ENCODE data around the gene TNFAIP8L1. TPM values are rescaled to one million over a fixed set of nuclear protein-coding genes. Genes with fewer than 3 reads are reported as not detected.

Gene TNFAIP8L1
- total RNA-seq, 1 donor from 2014 or later, result 8.9 TPM

DNA sequence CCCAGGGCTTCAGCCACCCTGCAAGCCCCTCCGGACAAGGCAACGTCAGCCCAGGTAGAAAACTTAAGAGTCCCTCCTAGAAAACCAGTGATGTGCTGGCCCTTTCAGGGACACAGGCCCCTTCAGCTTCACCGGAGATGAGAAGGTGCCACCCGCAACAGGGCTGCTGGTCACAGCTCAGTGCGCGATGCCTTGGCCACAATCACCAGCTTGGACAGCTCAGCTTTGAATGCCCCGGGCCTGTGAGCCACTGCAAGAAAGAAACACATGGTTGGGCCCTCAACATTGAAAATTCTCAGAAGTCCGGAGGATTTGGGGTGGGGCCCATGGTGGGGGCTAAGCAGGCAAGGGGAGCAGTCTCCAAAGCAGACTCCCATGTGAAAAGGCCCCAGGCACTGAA, 18.5 kb downstream of the TNFAIP8L1 start:
- Mint-ChIP-seq H3K4me3 (no peak overlapping the region), H3K36me3 (peaks cover 14% of the 10 kb centered on the region), H3K4me1 (ENCODE audit: unreplicated experiment) (peaks cover 9% of the 10 kb centered on the region), H3K27ac (no peak overlapping the region), H3K27me3 (no peaks in the 10 kb centered on the region), H3K9me3 (no peaks in the 10 kb centered on the region)
- DNase-seq (ENCODE audit: extremely low spot score, unreplicated experiment), result no peak
- TF ChIP-seq, protein P1, sequence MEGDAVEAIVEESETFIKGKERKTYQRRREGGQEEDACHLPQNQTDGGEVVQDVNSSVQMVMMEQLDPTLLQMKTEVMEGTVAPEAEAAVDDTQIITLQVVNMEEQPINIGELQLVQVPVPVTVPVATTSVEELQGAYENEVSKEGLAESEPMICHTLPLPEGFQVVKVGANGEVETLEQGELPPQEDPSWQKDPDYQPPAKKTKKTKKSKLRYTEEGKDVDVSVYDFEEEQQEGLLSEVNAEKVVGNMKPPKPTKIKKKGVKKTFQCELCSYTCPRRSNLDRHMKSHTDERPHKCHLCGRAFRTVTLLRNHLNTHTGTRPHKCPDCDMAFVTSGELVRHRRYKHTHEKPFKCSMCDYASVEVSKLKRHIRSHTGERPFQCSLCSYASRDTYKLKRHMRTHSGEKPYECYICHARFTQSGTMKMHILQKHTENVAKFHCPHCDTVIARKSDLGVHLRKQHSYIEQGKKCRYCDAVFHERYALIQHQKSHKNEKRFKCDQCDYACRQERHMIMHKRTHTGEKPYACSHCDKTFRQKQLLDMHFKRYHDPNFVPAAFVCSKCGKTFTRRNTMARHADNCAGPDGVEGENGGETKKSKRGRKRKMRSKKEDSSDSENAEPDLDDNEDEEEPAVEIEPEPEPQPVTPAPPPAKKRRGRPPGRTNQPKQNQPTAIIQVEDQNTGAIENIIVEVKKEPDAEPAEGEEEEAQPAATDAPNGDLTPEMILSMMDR (conservative IDR thresholded peaks at IDR 0.05), result no peak

DNA sequence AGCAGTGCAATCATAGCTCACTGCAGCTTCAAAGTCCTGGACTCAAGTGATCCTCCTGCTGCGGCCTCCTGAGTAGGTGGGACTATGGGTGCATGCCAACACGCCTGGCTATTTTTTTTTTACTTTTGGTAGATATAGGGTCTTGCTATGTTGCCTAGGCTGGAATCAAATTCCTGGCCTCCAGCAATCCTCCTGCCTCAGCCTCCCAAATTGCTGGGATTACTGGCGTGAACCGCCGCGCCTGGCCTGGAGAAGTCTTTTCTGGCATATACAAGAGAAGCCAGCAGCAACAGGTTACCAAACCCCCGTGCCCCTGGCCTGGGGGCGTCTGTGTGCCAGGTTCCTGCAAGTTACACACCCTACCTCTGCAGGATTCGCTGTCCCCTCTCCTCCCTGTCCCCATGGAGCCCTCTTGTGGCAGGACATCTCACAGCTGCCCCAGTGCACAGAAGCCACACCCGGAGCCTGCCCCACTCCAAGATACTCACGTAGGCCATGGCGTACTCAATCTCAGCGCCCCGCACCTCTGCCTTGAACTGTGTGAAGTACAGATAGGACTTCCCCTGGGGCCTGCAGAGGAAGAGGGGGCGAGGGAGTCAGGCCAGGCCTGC, 21.0 kb downstream of the TNFAIP8L1 start:
- no peak for DNase-seq (ENCODE audit: extremely low spot score, unreplicated experiment)
- no peak overlapping the region for H3K27ac Mint-ChIP-seq
- H3K4me1 Mint-ChIP-seq (ENCODE audit: unreplicated experiment), result no peaks in the 10 kb centered on the region
- TF ChIP-seq, protein P1 (conservative IDR thresholded peaks at IDR 0.05), result peak; percentile 41
- H3K4me3 Mint-ChIP-seq, result no peak overlapping the region
- no peaks in the 10 kb centered on the region for H3K9me3 Mint-ChIP-seq
- H3K36me3 Mint-ChIP-seq, result peaks cover 9% of the 10 kb centered on the region
- no peaks in the 10 kb centered on the region for H3K27me3 Mint-ChIP-seq

DNA sequence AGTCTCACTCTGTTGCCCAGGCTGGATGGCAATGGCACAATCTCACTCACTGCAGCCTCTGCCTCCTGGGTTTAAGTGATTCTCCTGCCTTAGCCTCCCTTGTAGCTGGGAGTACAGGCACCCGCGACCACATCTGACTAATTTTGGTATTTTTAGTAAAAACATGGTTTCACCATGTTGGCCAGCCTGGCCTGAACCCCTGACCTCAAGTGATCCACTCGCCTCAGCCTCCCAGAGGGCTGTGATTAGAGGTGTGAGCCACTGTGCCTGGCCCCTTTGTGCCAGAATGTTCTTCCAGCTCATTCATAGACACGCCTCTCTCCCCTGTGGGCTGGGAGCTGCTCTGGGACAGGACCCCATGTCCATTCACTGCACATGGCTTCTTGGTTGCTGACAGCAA, 21.7 kb downstream of the TNFAIP8L1 start:
- Mint-ChIP-seq H3K27ac (no peak overlapping the region), H3K4me1 (ENCODE audit: unreplicated experiment) (no peaks in the 10 kb centered on the region), H3K4me3 (no peak overlapping the region)

DNA sequence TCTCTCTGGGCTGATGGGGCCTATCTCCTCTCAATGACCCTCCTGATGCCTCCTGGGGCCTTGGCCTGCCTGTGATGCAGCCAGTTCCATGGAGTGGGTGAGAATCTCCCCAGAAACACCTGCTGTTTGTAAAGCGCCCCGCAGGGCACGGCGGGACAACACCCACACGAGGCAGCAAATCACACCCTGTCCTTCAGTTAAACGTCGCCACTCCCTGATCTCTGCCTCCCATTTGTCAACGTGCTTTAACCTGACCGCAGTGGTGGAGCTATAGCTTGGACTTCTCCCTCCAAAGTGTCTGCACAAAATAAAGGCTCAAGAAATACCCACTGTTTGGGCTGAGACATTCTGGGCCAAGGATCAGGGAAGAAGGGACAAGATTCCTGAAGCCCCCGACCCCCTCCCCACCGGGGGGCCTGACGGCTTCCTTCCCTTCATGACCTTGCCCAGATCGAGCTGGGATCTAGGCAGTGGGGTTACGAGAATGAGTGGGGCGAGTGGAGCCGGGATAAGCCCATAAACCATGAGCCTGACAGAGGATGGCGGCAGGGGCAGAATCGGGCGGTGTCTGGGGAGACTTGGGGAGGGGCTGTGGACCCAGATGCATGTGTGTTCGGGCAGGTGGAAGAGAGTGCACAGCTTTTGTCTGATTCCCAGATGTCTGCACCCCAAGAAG, 22.8 kb downstream of the TNFAIP8L1 start:
- TF ChIP-seq, protein P1 (conservative IDR thresholded peaks at IDR 0.05), result no peak
- Mint-ChIP-seq H3K36me3 (peaks cover 9% of the 10 kb centered on the region), H3K27me3 (no peaks in the 10 kb centered on the region), H3K9me3 (no peaks in the 10 kb centered on the region), H3K4me3 (no peak overlapping the region), H3K27ac (no peak overlapping the region), H3K4me1 (ENCODE audit: unreplicated experiment) (no peaks in the 10 kb centered on the region)
- DNase-seq (ENCODE audit: extremely low spot score, unreplicated experiment), result no peak

More for the DNA sequence above, 21.7 kb downstream of the TNFAIP8L1 start:
- Mint-ChIP-seq H3K36me3 (peaks cover 9% of the 10 kb centered on the region), H3K27me3 (no peaks in the 10 kb centered on the region), H3K9me3 (no peaks in the 10 kb centered on the region)
- no peak for DNase-seq (ENCODE audit: extremely low spot score, unreplicated experiment)
- TF ChIP-seq, protein P1 (conservative IDR thresholded peaks at IDR 0.05), result no peak

DNA sequence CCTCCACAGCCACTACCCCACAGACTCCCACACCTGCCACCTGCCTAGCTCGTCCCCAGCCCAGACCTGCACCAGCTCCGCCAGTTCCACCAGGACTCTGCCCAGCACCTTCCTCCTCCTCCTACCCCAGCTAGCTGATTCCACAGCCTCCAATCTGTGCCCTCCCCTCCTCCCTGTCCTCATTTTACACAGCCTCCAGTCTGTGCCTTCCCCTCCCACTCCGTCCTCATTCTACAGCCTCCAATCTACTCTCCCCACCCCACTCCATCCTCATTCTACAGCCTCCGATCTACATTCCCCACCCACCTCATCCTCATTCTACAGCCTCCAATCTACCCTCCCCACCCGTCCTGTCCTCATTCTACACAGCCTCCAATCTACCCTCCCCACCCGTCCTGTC, 23.5 kb downstream of the TNFAIP8L1 start:
- Mint-ChIP-seq H3K27ac (no peak overlapping the region), H3K27me3 (no peaks in the 10 kb centered on the region), H3K36me3 (peaks cover 9% of the 10 kb centered on the region), H3K4me1 (ENCODE audit: unreplicated experiment) (no peaks in the 10 kb centered on the region), H3K9me3 (no peaks in the 10 kb centered on the region), H3K4me3 (no peak overlapping the region)
- TF ChIP-seq, protein P1 (conservative IDR thresholded peaks at IDR 0.05), result no peak
- no peak for DNase-seq (ENCODE audit: extremely low spot score, unreplicated experiment)

Data from type B pancreatic cell (in vitro differentiated cells).